Endothelial cell of umbilical vein (primary cell): ENCODE data around the gene PLA2G1B. TPM values are rescaled to one million over a fixed set of nuclear protein-coding genes. Genes with fewer than 3 reads are reported as not detected.

Experiments used
- BruUV-seq: library from RNA; stranded (reverse); fragments of 400-500 nt; replicated peaks from 2 replicates; lab custom pipeline; 2021; lab: Mats Ljungman, UMichigan
- CTCF ChIA-PET: fragments of 300-600, 350-600 bp; sonication (Branson Sonifier 250); formaldehyde crosslinking; loops from one replicate; lab custom pipeline; 2021; ENCODE audit warnings: antibody characterized with exemption, inconsistent platforms; lab: Charles Lee
- POLR2A ChIA-PET: fragments of 300-600, 350-600 bp; sonication (Branson Sonifier 250); formaldehyde crosslinking; loops from one replicate; lab custom pipeline; 2021; ENCODE audit warnings: antibody characterized with exemption, inconsistent platforms; lab: Charles Lee
- DNase-seq: peaks from one replicate; pipeline ENCODE4 v3.0.0-alpha.2; 2011; ENCODE audit warnings: low read depth, low spot score
- FAIRE-seq: peaks from 2 replicates; lab custom pipeline; 2011; peaks lifted over from hg19 to GRCh38; lab: Jason Lieb, UNC
- H2AFZ ChIP-seq: 2 replicates; pipeline ENCODE4 v1.6.0; 2012; ENCODE audit warnings: low read depth, low read length, control low read depth, inconsistent platforms
- H3K27ac ChIP-seq: 2 replicates; pipeline ENCODE4 v1.5.1; 2011; ENCODE audit warnings: low read depth, mild to moderate bottlenecking, control low read depth, low read length, moderate library complexity; ENCODE audit not compliant: insufficient read depth
- H3K27me3 ChIP-seq, 2 experiments: 2 replicates each; pipeline versions ENCODE4 v1.6.0 to v1.6.1; 2011; ENCODE audit warnings: low read length in 2 of 2, mixed read lengths in 1 of 2; ENCODE audit not compliant: control insufficient read depth in 2 of 2, insufficient read depth in 2 of 2
- H3K36me3 ChIP-seq, 2 experiments: 2 replicates in 1 of 2; 3 replicates in 1 of 2; pipeline ENCODE4 v1.5.1; 2011; ENCODE audit warnings: low read length in 2 of 2, mild to moderate bottlenecking in 1 of 2, moderate library complexity in 1 of 2; ENCODE audit not compliant: control insufficient read depth in 2 of 2, insufficient read depth in 2 of 2; ENCODE audit errors: extremely low read depth in 1 of 2
- H3K4me1 ChIP-seq: 3 replicates; pipeline ENCODE4 v1.5.1; 2011; ENCODE audit warnings: mild to moderate bottlenecking, low read length; ENCODE audit not compliant: control insufficient read depth, insufficient read depth; ENCODE audit errors: extremely low read depth
- H3K4me2 ChIP-seq: 2 replicates; pipeline ENCODE4 v1.6.1; 2011; ENCODE audit warnings: low read length, control low read depth, mixed read lengths; ENCODE audit not compliant: insufficient read depth
- H3K4me3 ChIP-seq, 3 experiments: fragments of 200-600 bp in 1 of 3; sonication (generic), shearing (Covaris generic) in 1 of 3; replicated peaks in 1 of 3; 2 replicates each; pipeline ENCODE4 v1.5.1; 2011 to 2016; ENCODE audit warnings: control low read depth in 3 of 3, low read length in 3 of 3, mild to moderate bottlenecking in 2 of 3, inconsistent platforms in 1 of 3, low read depth in 1 of 3, moderate library complexity in 1 of 3; ENCODE audit not compliant: insufficient read depth in 1 of 3
- H3K79me2 ChIP-seq: 2 replicates; pipeline ENCODE4 v1.6.0; 2012; ENCODE audit warnings: low read length, inconsistent platforms; ENCODE audit not compliant: control insufficient read depth, insufficient read depth
- H3K9ac ChIP-seq: replicated peaks from 2 replicates; pipeline ENCODE3; 2011; ENCODE audit warnings: low read length, control low read depth; ENCODE audit not compliant: insufficient read depth; ENCODE audit errors: extremely low read depth
- H3K9me1 ChIP-seq: replicated peaks from 3 replicates; pipeline ENCODE4 v1.6.0; 2011; ENCODE audit warnings: mild to moderate bottlenecking, low read length; ENCODE audit not compliant: control insufficient read depth, insufficient read depth; ENCODE audit errors: extremely low read depth
- H3K9me3 ChIP-seq: replicated peaks from 2 replicates; pipeline ENCODE4 v1.5.1; 2012; ENCODE audit warnings: low read length, inconsistent platforms; ENCODE audit not compliant: control insufficient read depth, insufficient read depth
- H4K20me1 ChIP-seq: replicated peaks from 2 replicates; pipeline ENCODE3; 2011; ENCODE audit warnings: mild to moderate bottlenecking, low read length; ENCODE audit not compliant: control insufficient read depth, insufficient read depth; ENCODE audit errors: extremely low read depth
- CTCF ChIP-seq, 2 donors: IDR thresholded peaks; 1 replicate in 1 of 2; 2 replicates in 1 of 2; pipeline ENCODE4 v1.5.1; 2011; ENCODE audit warnings: low read length in 2 of 2, mild to moderate bottlenecking in 2 of 2, moderate library complexity in 2 of 2, control low read depth in 1 of 2, inconsistent platforms in 1 of 2, low read depth in 1 of 2; ENCODE audit not compliant: insufficient read depth in 1 of 2; ENCODE audit errors: extremely low read depth in 1 of 2
- EZH2 ChIP-seq: IDR thresholded peaks from 2 replicates; pipeline ENCODE4 v1.6.1; 2012; ENCODE audit warnings: borderline replicate concordance, low read depth, mild to moderate bottlenecking, moderate library complexity, low read length, inconsistent platforms; ENCODE audit not compliant: severe bottlenecking
- FOS ChIP-seq: IDR thresholded peaks from 2 replicates; pipeline ENCODE4 v1.6.1; 2011; ENCODE audit warnings: mild to moderate bottlenecking, low read length, moderate library complexity, borderline replicate concordance; ENCODE audit not compliant: insufficient read depth
- GATA2 ChIP-seq: IDR thresholded peaks from 2 replicates; pipeline ENCODE4 v1.7.0; 2011; ENCODE audit warnings: low read depth, mild to moderate bottlenecking, moderate library complexity, mixed read lengths, low read length; ENCODE audit not compliant: insufficient read length, insufficient read depth
- JUN ChIP-seq: IDR thresholded peaks from 2 replicates; pipeline ENCODE4 v1.6.1; 2011; ENCODE audit warnings: borderline replicate concordance, low read depth; ENCODE audit not compliant: insufficient read length, insufficient read depth
- MAX ChIP-seq: IDR thresholded peaks from 2 replicates; pipeline ENCODE4 v1.6.1; 2011; ENCODE audit not compliant: insufficient read depth, insufficient read length
- MYC ChIP-seq: IDR thresholded peaks from one replicate; pipeline ENCODE4 v1.6.1; 2011; ENCODE audit warnings: mild to moderate bottlenecking, low read depth, low read length
- POLR2A ChIP-seq: IDR thresholded peaks from 2 replicates; pipeline ENCODE4 v1.6.1; 2012; ENCODE audit warnings: low read depth, mild to moderate bottlenecking, control low read depth, low read length
- POLR2AphosphoS5 ChIP-seq: IDR thresholded peaks from 2 replicates; pipeline ENCODE4 v1.6.1; 2012; ENCODE audit warnings: low read depth, mild to moderate bottlenecking, control low read depth, low read length, moderate library complexity; ENCODE audit not compliant: insufficient read depth
- dilution Hi-C: fragments of 300-500 bp; cut with MboI; formaldehyde crosslinking; loops from one replicate; pipeline ENCODE4 v1.15.0; 2019; ENCODE audit warnings: low sequenced_read_pairs; ENCODE audit not compliant: extremely low pct_ligation_motif_present
- intact Hi-C: fragments of 100-400 bp; cut with micrococcal nuclease; formaldehyde crosslinking; loops from one replicate; pipeline ENCODE4 v1.10.0; 2022
- polyA plus RNA-seq, 4 experiments: library from polyadenylated mRNA; depleted of rRNA in 3 of 4; stranded (reverse) in 3 of 4; unstranded in 1 of 4; fragments of >200 nt; gene quantifications; 2 replicates each; pipeline versions ENCODE4 v1.2.1 to v1.2.3, GENCODE V29; 2011 to 2012; ENCODE audit warnings: missing spikeins in 1 of 4
- total RNA-seq: library from RNA; stranded (reverse); gene quantifications from 2 replicates; pipeline ENCODE4 v1.2.3, GENCODE V29; 2021

The PLA2G1B gene
- total and polyA plus RNA-seq, 2 donors (not counting 3 experiments of a cell fraction or from before 2014, with no cell fraction given): not detected

GRCh38 chr12:120376009-120376408 lies 48.4 kb upstream of the PLA2G1B start:
- H3K27ac ChIP-seq: no peak overlapping the region
- no peak overlapping the region for H2AFZ ChIP-seq
- FAIRE-seq (no peak), DNase-seq (no peak)
- intact Hi-C loops (no loop called here), dilution Hi-C loops (no loop called here)
- no peak overlapping the region for H3K4me3 ChIP-seq
- no peaks in the 10 kb centered on the region for H3K4me1 ChIP-seq
- H3K9me3 ChIP-seq: no peaks in the 10 kb centered on the region
- ChIA-PET POLR2A (no interaction called here), CTCF (interaction anchor here (0.9 to 2.8 kb wide), 5 partner anchors 10 to 27 kb away, joined by 3 to 24 read pairs (median 3); no protein-coding TSS in a partner anchor)
- no peaks in the 10 kb centered on the region for H3K79me2 ChIP-seq
- no peaks in the 10 kb centered on the region for H3K9me1 ChIP-seq
- peaks cover 31 to 35% of the 10 kb centered on the region in 2 experiments for H3K27me3 ChIP-seq
- no TSS peak for BruUV-seq
- no peaks in the 10 kb centered on the region for H3K36me3 ChIP-seq
- H3K9ac ChIP-seq: no peak overlapping the region
- TF ChIP-seq EZH2 (no peak), JUN (no peak), MAX (no peak), CTCF (IDR thresholded peaks at IDR 0.05; ENCODE audit: extremely low read depth in 1 of 2, insufficient read depth in 1 of 2, low read depth in 1 of 2, low read length in 2 of 2) (no peak), GATA2 (no peak), MYC (no peak), POLR2A (no peak), FOS (no peak), POLR2AphosphoS5 (no peak)
- H3K4me2 ChIP-seq: no peak overlapping the region
- H4K20me1 ChIP-seq: no peaks in the 10 kb centered on the region
